ENCODE data around the gene BSN.
"Not testable (repeated sequence)": the region's sequence is repeated elsewhere in the genome, so short reads cannot be mapped to it uniquely, and the experiment has no call there.

Gene BSN

GRCh38 chr3:49680493-49681231, 126.4 kb downstream of the BSN start:
- Histone ChIP-seq H3K27ac (ENCODE audit: insufficient read depth, low read depth, low read length, poor library complexity, severe bottlenecking) (no peak overlapping the region), H3K9me3 (ENCODE audit: control insufficient read depth, low read length) (no peaks in the 10 kb centered on the region), H3K4me3 (ENCODE audit: insufficient read depth, low read depth, low read length) (no peak overlapping the region), H3K27me3 (ENCODE audit: control insufficient read depth, insufficient read depth, low read length, poor library complexity, severe bottlenecking) (no peaks in the 10 kb centered on the region), H3K36me3 (ENCODE audit: control insufficient read depth, insufficient read depth, low read length) (peaks cover 44% of the 10 kb centered on the region), H3K4me1 (ENCODE audit: control insufficient read depth, insufficient read depth, low read length) (no peaks in the 10 kb centered on the region)
- 94 to 95% methylated on average over 7 of the region's 7 CpGs for WGBS, 2 experiments

DNA sequence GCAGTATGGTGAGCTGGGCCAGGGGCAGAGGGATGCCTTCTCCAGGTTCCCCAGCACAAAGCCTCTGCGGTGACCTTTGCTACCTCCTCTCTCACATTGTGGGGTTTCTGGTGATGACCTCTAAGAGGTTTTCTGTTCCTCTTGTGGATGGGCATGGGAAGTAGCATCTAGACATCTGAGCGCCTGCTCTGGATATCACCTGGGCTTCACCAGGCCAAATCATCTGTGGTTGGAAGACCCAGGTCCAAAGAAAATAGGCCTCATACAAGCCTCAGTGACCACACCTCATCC, 126.9 kb downstream of the BSN start:
- Histone ChIP-seq H3K36me3 (ENCODE audit: control insufficient read depth, insufficient read depth, low read length) (peaks cover 40% of the 10 kb centered on the region), H3K4me1 (ENCODE audit: control insufficient read depth, insufficient read depth, low read length) (no peaks in the 10 kb centered on the region), H3K27me3 (ENCODE audit: control insufficient read depth, insufficient read depth, low read length, poor library complexity, severe bottlenecking) (peaks cover under 1% of the 10 kb centered on the region), H3K9me3 (ENCODE audit: control insufficient read depth, low read length) (no peaks in the 10 kb centered on the region), H3K27ac (ENCODE audit: insufficient read depth, low read depth, low read length, poor library complexity, severe bottlenecking) (no peak overlapping the region), H3K4me3 (ENCODE audit: insufficient read depth, low read depth, low read length) (no peak overlapping the region)
- WGBS, 2 experiments = 97% methylated on average over 2 of the region's 2 CpGs

DNA sequence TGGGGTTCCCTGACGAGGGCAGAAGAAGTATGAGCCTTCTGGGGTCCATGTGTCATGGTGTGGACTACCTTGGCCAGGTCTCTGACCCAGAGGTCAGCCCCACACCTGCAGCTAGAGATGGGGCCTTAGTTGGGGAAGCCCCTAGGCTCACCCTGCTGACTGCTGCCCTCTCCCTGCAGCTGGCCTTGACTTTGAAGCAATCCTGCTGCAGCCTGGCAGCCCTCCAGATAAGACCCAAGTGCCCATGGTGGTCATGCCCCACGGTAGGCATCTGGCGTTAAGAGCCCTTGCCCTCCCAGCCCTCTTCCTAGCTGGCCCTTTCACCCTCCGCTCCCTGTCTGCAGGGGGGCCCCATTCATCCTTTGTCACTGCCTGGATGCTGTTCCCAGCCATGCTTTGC, 127.3 kb downstream of the BSN start:
- Histone ChIP-seq H3K36me3 (ENCODE audit: control insufficient read depth, insufficient read depth, low read length) (peaks cover 37% of the 10 kb centered on the region), H3K4me1 (ENCODE audit: control insufficient read depth, insufficient read depth, low read length) (no peaks in the 10 kb centered on the region), H3K4me3 (ENCODE audit: insufficient read depth, low read depth, low read length) (no peak overlapping the region), H3K27me3 (ENCODE audit: control insufficient read depth, insufficient read depth, low read length, poor library complexity, severe bottlenecking) (peaks cover 5% of the 10 kb centered on the region), H3K27ac (ENCODE audit: insufficient read depth, low read depth, low read length, poor library complexity, severe bottlenecking) (no peak overlapping the region), H3K9me3 (ENCODE audit: control insufficient read depth, low read length) (no peaks in the 10 kb centered on the region)
- 84 to 90% methylated on average over 4 of the region's 4 CpGs for WGBS, 2 experiments

GRCh38 chr3:49683162-49683561, 128.9 kb downstream of the BSN start:
- Histone ChIP-seq H3K27ac (ENCODE audit: insufficient read depth, low read depth, low read length, poor library complexity, severe bottlenecking) (no peak overlapping the region), H3K4me3 (ENCODE audit: insufficient read depth, low read depth, low read length) (no peak overlapping the region), H3K4me1 (ENCODE audit: control insufficient read depth, insufficient read depth, low read length) (no peaks in the 10 kb centered on the region), H3K36me3 (ENCODE audit: control insufficient read depth, insufficient read depth, low read length) (peaks cover 32% of the 10 kb centered on the region), H3K9me3 (ENCODE audit: control insufficient read depth, low read length) (no peaks in the 10 kb centered on the region), H3K27me3 (ENCODE audit: control insufficient read depth, insufficient read depth, low read length, poor library complexity, severe bottlenecking) (peaks cover 6% of the 10 kb centered on the region)
- WGBS, 2 experiments = 94 to 98% methylated on average over 6 of the region's 6 CpGs

- H3K27me3 ChIP-seq (ENCODE audit: control insufficient read depth, insufficient read depth, low read length, poor library complexity, severe bottlenecking); H3K4me3 ChIP-seq (ENCODE audit: insufficient read depth, low read depth, low read length); H3K27ac ChIP-seq (ENCODE audit: insufficient read depth, low read depth, low read length, poor library complexity, severe bottlenecking); H3K9me3 ChIP-seq (ENCODE audit: control insufficient read depth, low read length); H3K4me1 ChIP-seq (ENCODE audit: control insufficient read depth, insufficient read depth, low read length): not testable (repeated sequence)
- 91 to 94% methylated on average over 2 of the region's 2 CpGs for WGBS, 2 experiments
- H3K36me3 ChIP-seq (ENCODE audit: control insufficient read depth, insufficient read depth, low read length) = peaks cover 19% of the 10 kb centered on the region
Observed at GRCh38 chr3:49684453-49684852, 130.2 kb downstream of the BSN start.

DNA sequence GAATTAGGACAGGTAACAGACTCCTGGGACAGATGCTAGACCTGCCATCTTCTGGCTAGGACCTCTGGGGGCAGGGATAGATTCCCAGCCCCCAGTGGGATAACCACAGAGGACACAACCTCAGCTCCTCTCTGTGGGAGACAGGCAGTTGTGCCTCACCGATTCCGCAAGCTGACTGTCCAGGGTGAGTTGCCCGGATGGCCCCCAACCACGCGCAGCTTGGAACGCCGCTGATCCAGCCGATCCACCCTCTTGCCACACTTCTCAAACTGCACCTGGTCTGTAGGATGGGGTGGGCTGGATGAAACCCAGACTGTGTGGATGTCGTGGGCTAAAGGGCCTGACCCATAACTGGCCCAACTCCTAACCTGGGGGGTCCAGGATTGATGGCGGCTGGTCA, 130.8 kb downstream of the BSN start:
- H3K4me1 ChIP-seq (ENCODE audit: control insufficient read depth, insufficient read depth, low read length); H3K27me3 ChIP-seq (ENCODE audit: control insufficient read depth, insufficient read depth, low read length, poor library complexity, severe bottlenecking); H3K4me3 ChIP-seq (ENCODE audit: insufficient read depth, low read depth, low read length); H3K27ac ChIP-seq (ENCODE audit: insufficient read depth, low read depth, low read length, poor library complexity, severe bottlenecking); H3K9me3 ChIP-seq (ENCODE audit: control insufficient read depth, low read length): not testable (repeated sequence)
- peaks cover 17% of the 10 kb centered on the region for H3K36me3 ChIP-seq (ENCODE audit: control insufficient read depth, insufficient read depth, low read length)
- 89 to 96% methylated on average over 7 to 10 of the region's 10 CpGs for WGBS, 2 experiments

DNA sequence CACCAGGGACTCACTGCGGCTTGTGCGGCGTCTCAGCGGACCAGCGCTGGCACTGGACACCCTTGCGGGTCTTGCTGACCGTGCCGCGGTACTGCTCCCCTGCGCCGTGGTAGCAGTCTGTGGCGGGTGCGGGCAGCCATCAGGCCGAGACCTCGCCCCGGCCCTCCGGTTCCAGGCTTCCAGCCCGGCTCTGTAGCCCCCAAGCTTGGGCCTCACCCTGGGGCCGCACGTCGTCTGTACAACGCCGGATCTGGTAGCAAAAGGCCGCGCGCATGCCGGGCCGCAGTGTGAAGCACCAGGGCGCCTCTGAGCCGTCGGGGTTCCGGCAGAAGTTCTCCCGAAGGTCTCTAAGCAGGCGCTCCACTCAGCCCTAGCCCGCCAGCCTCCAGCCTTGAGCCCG, 131.6 kb downstream of the BSN start:
- not testable (repeated sequence) for H3K4me3 ChIP-seq (ENCODE audit: insufficient read depth, low read depth, low read length); H3K27ac ChIP-seq (ENCODE audit: insufficient read depth, low read depth, low read length, poor library complexity, severe bottlenecking); H3K9me3 ChIP-seq (ENCODE audit: control insufficient read depth, low read length); H3K4me1 ChIP-seq (ENCODE audit: control insufficient read depth, insufficient read depth, low read length); H3K27me3 ChIP-seq (ENCODE audit: control insufficient read depth, insufficient read depth, low read length, poor library complexity, severe bottlenecking)
- peaks cover 13% of the 10 kb centered on the region for H3K36me3 ChIP-seq (ENCODE audit: control insufficient read depth, insufficient read depth, low read length)
- WGBS, 2 experiments = 59 to 63% methylated on average over 35 to 36 of the region's 36 CpGs

- Histone ChIP-seq H3K4me3 (ENCODE audit: insufficient read depth, low read depth, low read length) (peak overlapping the region; percentile 43), H3K36me3 (ENCODE audit: control insufficient read depth, insufficient read depth, low read length) (peaks cover 13% of the 10 kb centered on the region)
- H3K27me3 ChIP-seq (ENCODE audit: control insufficient read depth, insufficient read depth, low read length, poor library complexity, severe bottlenecking); H3K27ac ChIP-seq (ENCODE audit: insufficient read depth, low read depth, low read length, poor library complexity, severe bottlenecking); H3K9me3 ChIP-seq (ENCODE audit: control insufficient read depth, low read length); H3K4me1 ChIP-seq (ENCODE audit: control insufficient read depth, insufficient read depth, low read length): not testable (repeated sequence)
- 3 to 5% methylated on average over 20 of the region's 29 CpGs for WGBS, 2 experiments
Observed at GRCh38 chr3:49686346-49686745, 132.1 kb downstream of the BSN start.

GRCh38 chr3:49686769-49687423, 132.6 kb downstream of the BSN start:
- 10% methylated on average over 44 of the region's 44 CpGs for WGBS, 2 experiments

DNA sequence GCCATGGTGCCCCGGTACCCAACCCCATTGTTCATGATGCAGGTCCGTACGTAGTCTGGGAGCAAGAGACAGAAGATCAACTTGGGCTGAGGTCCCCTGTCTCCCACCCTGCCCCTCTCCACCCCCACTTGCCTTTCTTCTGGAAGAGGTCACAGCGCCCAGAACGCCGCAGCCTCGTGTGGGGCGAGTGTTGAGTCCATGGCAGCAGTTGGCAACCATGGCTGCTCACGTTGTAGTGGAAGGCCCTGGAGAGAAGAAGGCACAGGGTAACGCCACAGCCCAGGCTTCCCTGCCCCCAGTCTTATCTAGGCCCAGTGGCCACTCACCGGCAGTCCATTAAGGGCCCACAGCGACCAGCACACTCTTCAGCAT, 133.1 kb downstream of the BSN start:
- not testable (repeated sequence) for H3K9me3 ChIP-seq (ENCODE audit: control insufficient read depth, low read length); H3K4me3 ChIP-seq (ENCODE audit: insufficient read depth, low read depth, low read length); H3K4me1 ChIP-seq (ENCODE audit: control insufficient read depth, insufficient read depth, low read length); H3K27me3 ChIP-seq (ENCODE audit: control insufficient read depth, insufficient read depth, low read length, poor library complexity, severe bottlenecking); H3K27ac ChIP-seq (ENCODE audit: insufficient read depth, low read depth, low read length, poor library complexity, severe bottlenecking)
- 93 to 95% methylated on average over 12 of the region's 12 CpGs for WGBS, 2 experiments
- H3K36me3 ChIP-seq (ENCODE audit: control insufficient read depth, insufficient read depth, low read length) = peaks cover 13% of the 10 kb centered on the region

More at GRCh38 chr3:49686769-49687423, 132.6 kb downstream of the BSN start:
- not testable (repeated sequence) for H3K27me3 ChIP-seq (ENCODE audit: control insufficient read depth, insufficient read depth, low read length, poor library complexity, severe bottlenecking); H3K27ac ChIP-seq (ENCODE audit: insufficient read depth, low read depth, low read length, poor library complexity, severe bottlenecking); H3K4me1 ChIP-seq (ENCODE audit: control insufficient read depth, insufficient read depth, low read length); H3K9me3 ChIP-seq (ENCODE audit: control insufficient read depth, low read length)
- Histone ChIP-seq H3K36me3 (ENCODE audit: control insufficient read depth, insufficient read depth, low read length) (peaks cover 13% of the 10 kb centered on the region), H3K4me3 (ENCODE audit: insufficient read depth, low read depth, low read length) (peak overlapping the region; percentile 43)

All from ectodermal cell (in vitro differentiated cells).